GM12878 (cell line): ENCODE measurements around the gene AGAP1.

Source experiments
- EP300 ChIP-seq, 2 experiments: fragments of 150-350 bp in 1 of 2; IDR thresholded peaks; 2 replicates each; pipeline ENCODE4 v1.6.1; 2011 to 2012; ENCODE audit warnings: low read depth in 2 of 2, low read length in 2 of 2, borderline replicate concordance in 1 of 2, improper control_type of control experiment in 1 of 2, inconsistent platforms in 1 of 2; ENCODE audit not compliant: control insufficient read depth in 1 of 2
- MTA3 ChIP-seq: IDR thresholded peaks from 2 replicates; pipeline ENCODE4 v1.6.1; 2012; ENCODE audit warnings: low read length, inconsistent platforms, borderline replicate concordance
- USF2 ChIP-seq: IDR thresholded peaks from 2 replicates; pipeline ENCODE4 v1.6.1; 2011; ENCODE audit warnings: low read depth, low read length, improper control_type of control experiment, borderline replicate concordance
- YY1 ChIP-seq: IDR thresholded peaks from 2 replicates; pipeline ENCODE4 v1.6.1; 2011; ENCODE audit warnings: low read depth, mild to moderate bottlenecking, low read length

DNA sequence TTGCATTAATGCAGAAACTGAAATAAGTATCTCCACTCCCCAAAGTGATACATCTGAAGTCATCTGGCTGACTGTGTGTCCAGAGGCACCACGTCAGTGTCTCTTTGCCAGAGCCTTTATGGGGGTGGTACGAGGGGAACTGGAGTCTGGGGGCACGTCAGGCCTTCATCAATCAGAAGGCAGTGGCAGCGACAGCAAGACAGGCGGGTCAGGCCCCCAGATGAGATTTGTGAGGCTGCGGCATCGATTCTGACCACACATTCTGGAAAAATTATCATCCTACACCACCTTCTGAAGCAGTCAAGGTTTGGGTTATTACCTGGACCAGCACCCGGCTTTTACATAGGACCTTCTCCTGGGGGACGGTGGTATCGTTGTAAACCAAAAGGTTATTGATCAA is 450.7 kb downstream of the AGAP1 start:
- no peak for TF ChIP-seq MTA3
- TF ChIP-seq YY1: no peak
- TF ChIP-seq USF2: no peak
- TF ChIP-seq EP300 (IDR thresholded peaks at IDR 0.05; ENCODE audit: borderline replicate concordance in 1 of 2, control insufficient read depth in 1 of 2, low read depth in 2 of 2, low read length in 2 of 2): no peak
